ENCODE results near the gene WNT8A. TPM values are rescaled to one million over a fixed set of nuclear protein-coding genes. Genes with fewer than 3 reads are reported as not detected.

WNT8A gene
- total and polyA plus RNA-seq, 2 of the 13 experiments (the other 11 are each of a cell fraction or from before 2014, with no cell fraction given): not detected

DNA sequence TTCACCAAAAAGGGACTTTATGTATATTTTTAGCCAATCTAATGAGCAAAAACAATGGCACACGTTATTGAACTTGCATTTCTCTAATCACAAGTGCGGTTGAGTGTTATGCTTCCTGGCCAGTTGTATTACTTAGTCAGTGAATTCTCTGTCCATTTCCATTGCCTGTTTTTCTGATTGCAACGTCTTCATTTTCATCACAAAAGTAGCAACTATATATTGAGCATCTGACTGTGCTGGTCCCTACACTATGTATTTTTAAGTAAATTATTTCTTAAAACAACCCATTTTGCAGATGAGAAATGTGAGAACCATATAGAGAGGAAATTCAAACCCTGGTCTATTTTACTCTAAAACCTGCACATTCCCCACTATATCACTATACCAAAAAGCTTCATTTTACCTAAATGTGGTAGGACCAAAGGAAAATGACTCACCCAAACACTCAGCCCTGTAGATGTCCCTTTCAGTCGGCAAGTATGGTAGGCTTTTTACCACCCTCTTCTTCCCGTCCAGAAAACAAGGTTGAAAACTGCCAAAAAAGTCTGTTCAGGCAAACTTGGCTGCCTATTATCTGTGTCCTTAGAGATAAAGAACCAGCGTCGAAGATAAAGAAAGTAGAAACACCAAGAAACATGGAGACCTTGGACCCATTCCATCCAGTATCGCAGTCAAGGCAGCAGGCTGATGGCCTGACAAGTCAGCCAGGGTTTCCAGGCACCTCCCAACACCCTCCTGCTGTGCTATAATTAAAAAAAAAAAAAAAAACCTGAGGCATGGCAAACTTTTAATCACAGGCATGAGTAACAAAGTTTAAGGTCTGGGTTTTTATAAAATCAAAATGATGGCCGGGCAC is 32.2 kb upstream of the WNT8A start:
- H3K36me3 ChIP-seq (replicated peaks in 1 of 2; ENCODE audit: control insufficient read depth in 1 of 2, insufficient read depth in 2 of 2, low read length in 2 of 2): no peaks in the 10 kb centered on the region
- no peak overlapping the region for H2AFZ ChIP-seq (ENCODE audit: low read length)
- intact Hi-C loops (cut with micrococcal nuclease; ENCODE audit: unreplicated experiment) (no loop called here), in situ Hi-C loops (cut with HindIII; ENCODE audit: extremely low pct_ligation_motif_present, low pct_unique_long_range_greater_than_20kb) (no loop called here)
- H3K9ac ChIP-seq (ENCODE audit: insufficient read depth, low read depth, low read length): no peak overlapping the region
- H4K20me1 ChIP-seq (ENCODE audit: insufficient read depth, low read length): no peaks in the 10 kb centered on the region
- H3K4me2 ChIP-seq (ENCODE audit: low read depth, low read length): no peak overlapping the region
- H3K27ac ChIP-seq (ENCODE audit: extremely low read length, insufficient read depth, low read length): no peak overlapping the region
- H3K4me1 ChIP-seq (ENCODE audit: insufficient read depth, low read length): peaks cover 24% of the 10 kb centered on the region
- no peaks in the 10 kb centered on the region for H3K9me3 ChIP-seq (ENCODE audit: low read length)
- ATAC-seq: no peak
- H3K4me3 ChIP-seq (replicated peaks in 1 of 3; ENCODE audit: insufficient read depth in 1 of 3, low read depth in 2 of 3, low read length in 3 of 3): no peak overlapping the region
- H3K79me2 ChIP-seq (ENCODE audit: insufficient read depth, low read length): no peaks in the 10 kb centered on the region
- DNase-seq (ENCODE audit: low spot score): no peak
- POLR2A ChIA-PET: no interaction called here
- H3K27me3 ChIP-seq (ENCODE audit: control insufficient read depth in 1 of 2, insufficient read depth in 2 of 2, low read length in 2 of 2): no peaks in the 10 kb centered on the region
- no TSS peak for BruUV-seq (replicated peaks)
- CTCF ChIA-PET (ENCODE audit: low intra/inter-chr PET ratio, low total read pairs): no interaction called here
- no peak for FAIRE-seq
- 48% methylated on average over 9 of the region's 9 CpGs for WGBS (ENCODE audit: low lambda C conversion rate)
- TF ChIP-seq, protein P1, sequence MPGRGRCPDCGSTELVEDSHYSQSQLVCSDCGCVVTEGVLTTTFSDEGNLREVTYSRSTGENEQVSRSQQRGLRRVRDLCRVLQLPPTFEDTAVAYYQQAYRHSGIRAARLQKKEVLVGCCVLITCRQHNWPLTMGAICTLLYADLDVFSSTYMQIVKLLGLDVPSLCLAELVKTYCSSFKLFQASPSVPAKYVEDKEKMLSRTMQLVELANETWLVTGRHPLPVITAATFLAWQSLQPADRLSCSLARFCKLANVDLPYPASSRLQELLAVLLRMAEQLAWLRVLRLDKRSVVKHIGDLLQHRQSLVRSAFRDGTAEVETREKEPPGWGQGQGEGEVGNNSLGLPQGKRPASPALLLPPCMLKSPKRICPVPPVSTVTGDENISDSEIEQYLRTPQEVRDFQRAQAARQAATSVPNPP (CRISPR knock-in tag; IDR thresholded peaks at IDR 0.05): no peak
- TF ChIP-seq BORCS8-MEF2B (CRISPR knock-in tag; IDR thresholded peaks at IDR 0.05) (no peak), ZNF883 (CRISPR knock-in tag; IDR thresholded peaks at IDR 0.05; ENCODE audit: not compliant biosample characterization) (no peak), WIZ (CRISPR knock-in tag; IDR thresholded peaks at IDR 0.05) (no peak), CCDC6 (CRISPR knock-in tag; IDR thresholded peaks at IDR 0.05) (no peak), ZNF644 (CRISPR knock-in tag; IDR thresholded peaks at IDR 0.05; ENCODE audit: low read depth) (no peak), PITX1 (CRISPR knock-in tag; IDR thresholded peaks at IDR 0.05) (no peak), ZBTB42 (CRISPR knock-in tag; IDR thresholded peaks at IDR 0.05) (no peak), IRX3 (CRISPR knock-in tag; IDR thresholded peaks at IDR 0.05; ENCODE audit: borderline replicate concordance, low read depth) (no peak), SIN3B (IDR thresholded peaks at IDR 0.05; ENCODE audit: low read length) (no peak), ZNF513 (CRISPR knock-in tag; conservative IDR thresholded peaks at IDR 0.05) (no peak), ZZZ3 (CRISPR knock-in tag; IDR thresholded peaks at IDR 0.05; ENCODE audit: borderline replicate concordance) (no peak), ZNF572 (CRISPR knock-in tag; IDR thresholded peaks at IDR 0.05) (no peak), RBFOX2 (IDR thresholded peaks at IDR 0.05; ENCODE audit: low read depth, low read length) (no peak), NFE2 (CRISPR knock-in tag; IDR thresholded peaks at IDR 0.05) (no peak), ZNF747 (CRISPR knock-in tag; IDR thresholded peaks at IDR 0.05; ENCODE audit: borderline replicate concordance) (no peak)
- TF ChIP-seq, protein P2, sequence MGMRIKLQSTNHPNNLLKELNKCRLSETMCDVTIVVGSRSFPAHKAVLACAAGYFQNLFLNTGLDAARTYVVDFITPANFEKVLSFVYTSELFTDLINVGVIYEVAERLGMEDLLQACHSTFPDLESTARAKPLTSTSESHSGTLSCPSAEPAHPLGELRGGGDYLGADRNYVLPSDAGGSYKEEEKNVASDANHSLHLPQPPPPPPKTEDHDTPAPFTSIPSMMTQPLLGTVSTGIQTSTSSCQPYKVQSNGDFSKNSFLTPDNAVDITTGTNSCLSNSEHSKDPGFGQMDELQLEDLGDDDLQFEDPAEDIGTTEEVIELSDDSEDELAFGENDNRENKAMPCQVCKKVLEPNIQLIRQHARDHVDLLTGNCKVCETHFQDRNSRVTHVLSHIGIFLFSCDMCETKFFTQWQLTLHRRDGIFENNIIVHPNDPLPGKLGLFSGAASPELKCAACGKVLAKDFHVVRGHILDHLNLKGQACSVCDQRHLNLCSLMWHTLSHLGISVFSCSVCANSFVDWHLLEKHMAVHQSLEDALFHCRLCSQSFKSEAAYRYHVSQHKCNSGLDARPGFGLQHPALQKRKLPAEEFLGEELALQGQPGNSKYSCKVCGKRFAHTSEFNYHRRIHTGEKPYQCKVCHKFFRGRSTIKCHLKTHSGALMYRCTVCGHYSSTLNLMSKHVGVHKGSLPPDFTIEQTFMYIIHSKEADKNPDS (CRISPR knock-in tag; IDR thresholded peaks at IDR 0.05): no peak
- TF ChIP-seq, protein P3, sequence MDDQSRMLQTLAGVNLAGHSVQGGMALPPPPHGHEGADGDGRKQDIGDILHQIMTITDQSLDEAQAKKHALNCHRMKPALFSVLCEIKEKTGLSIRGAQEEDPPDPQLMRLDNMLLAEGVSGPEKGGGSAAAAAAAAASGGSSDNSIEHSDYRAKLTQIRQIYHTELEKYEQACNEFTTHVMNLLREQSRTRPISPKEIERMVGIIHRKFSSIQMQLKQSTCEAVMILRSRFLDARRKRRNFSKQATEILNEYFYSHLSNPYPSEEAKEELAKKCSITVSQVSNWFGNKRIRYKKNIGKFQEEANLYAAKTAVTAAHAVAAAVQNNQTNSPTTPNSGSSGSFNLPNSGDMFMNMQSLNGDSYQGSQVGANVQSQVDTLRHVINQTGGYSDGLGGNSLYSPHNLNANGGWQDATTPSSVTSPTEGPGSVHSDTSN (CRISPR knock-in tag; IDR thresholded peaks at IDR 0.05; ENCODE audit: borderline replicate concordance): no peak
